ENCODE data around the gene SPN.

DNA sequence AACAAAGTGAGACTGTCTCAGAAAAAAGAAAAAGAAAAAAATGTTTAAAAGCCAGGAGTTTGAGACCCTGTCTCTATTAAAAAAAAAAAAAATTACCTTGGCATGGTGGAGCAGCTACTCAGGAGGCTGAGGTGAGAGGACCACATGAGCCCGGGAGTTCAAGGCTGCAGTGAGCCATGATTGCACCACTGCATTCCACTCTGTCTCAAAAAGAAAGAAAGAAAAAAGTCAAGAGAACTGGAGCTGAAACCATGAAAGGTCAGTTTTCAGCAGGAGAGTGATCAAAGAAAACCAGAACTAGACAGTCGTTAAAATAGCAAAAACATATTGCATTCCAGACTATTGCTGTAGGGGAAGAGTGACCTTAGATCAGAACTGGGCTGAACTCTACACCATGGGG lies 24.7 kb downstream of the SPN start:
- TF ChIP-seq, protein P1, sequence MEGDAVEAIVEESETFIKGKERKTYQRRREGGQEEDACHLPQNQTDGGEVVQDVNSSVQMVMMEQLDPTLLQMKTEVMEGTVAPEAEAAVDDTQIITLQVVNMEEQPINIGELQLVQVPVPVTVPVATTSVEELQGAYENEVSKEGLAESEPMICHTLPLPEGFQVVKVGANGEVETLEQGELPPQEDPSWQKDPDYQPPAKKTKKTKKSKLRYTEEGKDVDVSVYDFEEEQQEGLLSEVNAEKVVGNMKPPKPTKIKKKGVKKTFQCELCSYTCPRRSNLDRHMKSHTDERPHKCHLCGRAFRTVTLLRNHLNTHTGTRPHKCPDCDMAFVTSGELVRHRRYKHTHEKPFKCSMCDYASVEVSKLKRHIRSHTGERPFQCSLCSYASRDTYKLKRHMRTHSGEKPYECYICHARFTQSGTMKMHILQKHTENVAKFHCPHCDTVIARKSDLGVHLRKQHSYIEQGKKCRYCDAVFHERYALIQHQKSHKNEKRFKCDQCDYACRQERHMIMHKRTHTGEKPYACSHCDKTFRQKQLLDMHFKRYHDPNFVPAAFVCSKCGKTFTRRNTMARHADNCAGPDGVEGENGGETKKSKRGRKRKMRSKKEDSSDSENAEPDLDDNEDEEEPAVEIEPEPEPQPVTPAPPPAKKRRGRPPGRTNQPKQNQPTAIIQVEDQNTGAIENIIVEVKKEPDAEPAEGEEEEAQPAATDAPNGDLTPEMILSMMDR (IDR thresholded peaks at IDR 0.05) = no peak
- no peak for TF ChIP-seq POLR2A (IDR thresholded peaks at IDR 0.05)

Data from body of pancreas (tissue), 4 donors.